KBM-7 (cell line): ENCODE measurements around the gene CLEC2A.
"Not testable (repeated sequence)": the region's sequence is repeated elsewhere in the genome, so short reads cannot be mapped to it uniquely, and the experiment has no call there.

ENCODE experiments used
- DNase-seq: peaks from one replicate; pipeline ENCODE4 v3.0.0-alpha.2; 2015
- in situ Hi-C: fragments of 300-500 bp; cut with MboI; formaldehyde crosslinking; loops from 2 replicates; pipeline ENCODE4 v1.14.3; 2020; ENCODE audit warnings: low sequenced_read_pairs, low pct_unique_long_range_greater_than_20kb, mixed read lengths

CLEC2A gene

GRCh38 chr12:9899209-9899608, 33.0 kb downstream of the CLEC2A start:
- no peak for DNase-seq

GRCh38 chr12:9897535-9897934, 34.6 kb downstream of the CLEC2A start:
- DNase-seq = no peak
- in situ Hi-C loops = no loop called here

More at GRCh38 chr12:9899209-9899608, 33.0 kb downstream of the CLEC2A start:
- in situ Hi-C loops = no loop called here

GRCh38 chr12:9895215-9895971, 36.8 kb downstream of the CLEC2A start:
- in situ Hi-C loops = no loop called here
- DNase-seq = no peak

- no peak for DNase-seq
- in situ Hi-C loops = no loop called here
These were observed 43.4 kb downstream of the CLEC2A start for GRCh38 chr12:9888665-9889273.

GRCh38 chr12:9883175-9883574, 49.0 kb downstream of the CLEC2A start:
- DNase-seq = no peak
- in situ Hi-C loops = no loop called here

- in situ Hi-C loops = no loop called here
These were observed 50.2 kb downstream of the CLEC2A start for GRCh38 chr12:9881988-9882387.

GRCh38 chr12:9881246-9881645, 50.9 kb downstream of the CLEC2A start, which contains the start of gene KLRF2:
KLRF2 (plus strand) TSS chr12:9881489; CDS start chr12:9881596, 107 bp downstream.
- no peak for DNase-seq
- in situ Hi-C loops = no loop called here

More at GRCh38 chr12:9881988-9882387, 50.2 kb downstream of the CLEC2A start:
- DNase-seq = no peak

- in situ Hi-C loops = no loop called here
These were observed 51.6 kb downstream of the CLEC2A start for GRCh38 chr12:9880532-9881078.

GRCh38 chr12:9876120-9876519, 56.0 kb downstream of the CLEC2A start:
- in situ Hi-C loops, DNase-seq: not testable (repeated sequence)

More at GRCh38 chr12:9880532-9881078, 51.6 kb downstream of the CLEC2A start:
- DNase-seq = no peak

GRCh38 chr12:9872742-9873141, 59.4 kb downstream of the CLEC2A start:
- in situ Hi-C loops = no loop called here
- DNase-seq = no peak

- in situ Hi-C loops = no loop called here
- DNase-seq = peak; percentile 57
These were observed 60.0 kb downstream of the CLEC2A start for GRCh38 chr12:9872162-9872561.

GRCh38 chr12:9870286-9870866, 61.8 kb downstream of the CLEC2A start:
- in situ Hi-C loops = no loop called here
- DNase-seq = peak; percentile 49

- peak; percentile 92 for DNase-seq
- in situ Hi-C loops = no loop called here
These were observed 62.6 kb downstream of the CLEC2A start, which contains the start of gene CLEC2B for GRCh38 chr12:9869307-9870161. CLEC2B (minus strand) TSS chr12:9869354.

GRCh38 chr12:9868951-9869306, 63.2 kb downstream of the CLEC2A start:
- no peak for DNase-seq
- in situ Hi-C loops = no loop called here

GRCh38 chr12:9868311-9868801, 63.8 kb downstream of the CLEC2A start:
- DNase-seq = peak; percentile 77
- in situ Hi-C loops = no loop called here

- peak; percentile 64 for DNase-seq
- in situ Hi-C loops = no loop called here
These were observed 64.6 kb downstream of the CLEC2A start for GRCh38 chr12:9867531-9867930.

GRCh38 chr12:9866860-9867269, 65.3 kb downstream of the CLEC2A start:
- in situ Hi-C loops = no loop called here
- DNase-seq = peak; percentile 70

- DNase-seq = peak; percentile 69
- in situ Hi-C loops = no loop called here
These were observed 67.1 kb downstream of the CLEC2A start for GRCh38 chr12:9864913-9865675.
